ENCODE measurements around the gene DZANK1.
"Not testable (repeated sequence)": the region's sequence is repeated elsewhere in the genome, so short reads cannot be mapped to it uniquely, and the experiment has no call there.

DZANK1 gene

GRCh38 chr20:18380908-18381529 is 85.8 kb downstream of the DZANK1 start:
- in situ Hi-C loops (cut with HindIII; ENCODE audit: low sequenced_read_pairs): no loop called here

- in situ Hi-C loops (cut with HindIII; ENCODE audit: low sequenced_read_pairs): no loop called here
These were observed 88.8 kb downstream of the DZANK1 start for GRCh38 chr20:18377896-18378481.

- in situ Hi-C loops (cut with HindIII; ENCODE audit: low sequenced_read_pairs): not testable (repeated sequence)
These were observed 91.3 kb downstream of the DZANK1 start for GRCh38 chr20:18375551-18375950.

DNA sequence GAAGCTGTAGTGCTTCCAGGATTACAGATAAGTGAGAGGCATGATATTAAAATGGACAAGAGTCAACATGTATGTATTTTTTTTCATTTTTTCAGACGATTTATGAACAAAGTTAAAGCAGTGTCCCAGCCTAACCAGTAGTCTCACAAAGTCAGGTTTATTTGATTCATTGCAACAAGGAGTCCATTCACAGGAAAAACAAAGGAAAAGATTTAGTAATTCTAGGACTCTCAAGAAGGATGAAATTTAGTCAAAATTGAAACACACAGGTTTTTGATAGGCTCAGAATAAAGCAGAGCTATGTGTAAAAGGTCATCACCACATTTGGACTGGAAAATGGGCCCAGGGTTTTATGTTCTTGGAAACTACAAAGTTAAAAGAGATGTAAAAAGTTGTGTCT is 94.5 kb downstream of the DZANK1 start:
- in situ Hi-C loops (cut with HindIII; ENCODE audit: low sequenced_read_pairs): no loop called here

GRCh38 chr20:18364768-18365167 is 102.1 kb downstream of the DZANK1 start:
- in situ Hi-C loops (cut with HindIII; ENCODE audit: low sequenced_read_pairs): no loop called here

DNA sequence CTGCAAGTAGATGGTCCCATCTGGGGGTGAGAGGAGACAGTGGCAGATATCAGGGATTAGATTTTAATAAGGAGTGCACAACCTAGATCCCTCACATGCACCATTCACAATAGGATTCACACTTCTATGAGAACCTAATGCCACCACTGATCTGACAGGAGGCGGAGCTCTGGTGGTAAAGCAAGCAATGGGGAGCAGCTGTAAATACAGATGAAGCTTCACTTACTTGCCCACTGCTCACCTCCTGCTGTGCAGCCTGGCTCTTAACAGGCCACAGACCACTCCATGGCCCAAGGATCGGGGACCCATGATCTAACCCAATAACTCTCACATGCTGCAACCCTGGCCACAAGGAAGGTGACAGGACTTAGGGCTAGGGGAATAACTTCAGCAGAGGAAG is 103.1 kb downstream of the DZANK1 start:
- in situ Hi-C loops (cut with HindIII; ENCODE audit: low sequenced_read_pairs): no loop called here

DNA sequence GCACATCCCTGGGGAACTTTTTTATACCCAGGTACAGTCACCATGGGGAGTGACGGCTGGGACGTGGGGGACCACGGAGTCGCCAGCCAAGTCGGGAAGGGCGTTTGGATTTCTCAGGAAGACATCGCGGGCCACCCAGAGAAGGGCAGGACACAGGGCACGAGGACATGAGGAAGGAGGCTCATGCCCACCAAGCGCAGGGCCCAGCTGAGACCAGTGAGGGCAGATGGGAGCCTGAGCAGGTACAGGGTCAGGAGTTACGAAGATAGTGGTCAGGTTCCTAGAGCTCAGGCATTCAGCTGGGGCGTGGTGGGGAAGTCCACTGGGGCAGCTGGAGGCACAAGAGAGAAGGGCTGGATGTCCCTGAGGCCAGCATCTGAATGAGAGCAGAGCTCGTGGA is 103.9 kb downstream of the DZANK1 start:
- in situ Hi-C loops (cut with HindIII; ENCODE audit: low sequenced_read_pairs): no loop called here

DNA sequence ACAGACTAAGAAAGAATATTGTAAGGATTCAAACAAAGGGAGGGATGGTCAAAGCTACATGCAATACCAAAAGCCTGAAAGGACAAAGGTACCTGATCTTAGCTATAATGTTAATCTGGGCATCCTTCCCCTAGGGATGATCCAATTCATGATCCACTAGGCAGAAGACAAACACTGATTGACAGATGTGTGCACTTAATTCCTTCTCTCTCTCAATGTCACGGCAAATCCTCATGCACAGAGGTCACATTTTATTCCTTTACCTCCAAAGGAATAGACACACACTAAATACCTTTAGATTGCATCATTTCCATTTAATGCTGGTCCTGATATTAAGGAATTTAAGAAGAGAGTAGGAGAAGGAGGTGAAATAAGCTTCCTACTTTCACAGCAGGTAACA is 105.2 kb downstream of the DZANK1 start:
- in situ Hi-C loops (cut with HindIII; ENCODE audit: low sequenced_read_pairs): no loop called here

- in situ Hi-C loops (cut with HindIII; ENCODE audit: low sequenced_read_pairs): no loop called here
These were observed 106.2 kb downstream of the DZANK1 start for GRCh38 chr20:18360635-18361034.

DNA sequence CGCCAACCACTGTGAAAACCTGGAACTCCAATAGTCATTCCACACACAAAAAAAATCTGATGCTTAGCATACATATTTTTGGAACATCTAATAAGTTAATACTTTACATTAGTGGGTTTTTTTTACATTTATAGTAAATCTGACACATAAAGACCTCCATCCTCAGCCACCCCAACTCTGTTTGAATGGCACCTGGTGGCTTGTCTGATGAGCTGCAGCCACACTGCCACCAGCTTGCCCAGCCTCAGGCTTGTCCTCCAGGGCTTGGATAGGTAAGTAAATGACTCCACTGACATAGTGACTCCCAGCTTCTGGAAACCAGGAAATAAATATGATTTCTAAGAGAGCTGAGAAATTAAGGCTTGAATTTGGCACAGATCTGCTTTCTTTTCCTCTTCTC is 107.0 kb downstream of the DZANK1 start:
- in situ Hi-C loops (cut with HindIII; ENCODE audit: low sequenced_read_pairs): no loop called here

GRCh38 chr20:18349749-18350148 is 117.1 kb downstream of the DZANK1 start:
- in situ Hi-C loops (cut with HindIII; ENCODE audit: low sequenced_read_pairs): not testable (repeated sequence)
